Natural killer cell (primary cell): ENCODE results near the gene TAGAP. TPM values are rescaled to one million over a fixed set of nuclear protein-coding genes. Genes with fewer than 3 reads are reported as not detected.

Source experiments
- ATAC-seq, 3 donors: fragments of 150-1000 bp in 2 of 3; fragments of 200-7000 bp in 1 of 3; cut with Tn5 transposase; 1 replicate in 1 of 3; 2 replicates in 2 of 3; pipeline ENCODE4 v1.10.0; 2021; ENCODE audit warnings: mild to moderate bottlenecking in 2 of 3, moderate library complexity in 2 of 3
- DNase-seq, 2 donors: peaks; one replicate each; pipeline versions ENCODE4 v3.0.0 to v3.0.0-alpha.2; 2013 to 2021; ENCODE audit warnings: mixed read lengths in 1 of 2
- H3K27ac ChIP-seq: one replicate; pipeline ENCODE4 v1.5.1; 2013; ENCODE audit warnings: mild to moderate bottlenecking, low read length
- H3K27me3 ChIP-seq: one replicate; pipeline ENCODE4 v1.6.1; 2013; ENCODE audit warnings: low read length; ENCODE audit not compliant: control insufficient read depth, insufficient read depth
- H3K36me3 ChIP-seq: one replicate; pipeline ENCODE4 v1.6.1; 2013; ENCODE audit warnings: low read length; ENCODE audit not compliant: control insufficient read depth, insufficient read depth
- H3K4me1 ChIP-seq: one replicate; pipeline ENCODE4 v1.6.1; 2013; ENCODE audit warnings: low read length; ENCODE audit not compliant: control insufficient read depth, insufficient read depth
- H3K4me3 ChIP-seq: one replicate; pipeline ENCODE4 v1.5.1; 2013; ENCODE audit warnings: low read length
- H3K9me3 ChIP-seq: one replicate; pipeline ENCODE4 v1.6.1; 2013; ENCODE audit warnings: low read length; ENCODE audit not compliant: control insufficient read depth, insufficient read depth
- H3K27ac Mint-ChIP-seq, 2 donors: one replicate each; pipeline ENCODE4 v1.8.0; 2022; ENCODE audit warnings: mild to moderate bottlenecking in 2 of 2, mixed read lengths in 2 of 2, moderate library complexity in 1 of 2
- H3K27me3 Mint-ChIP-seq, 2 donors: one replicate each; pipeline ENCODE4 v1.8.0; 2022; ENCODE audit warnings: low read depth in 2 of 2, mixed read lengths in 2 of 2
- H3K36me3 Mint-ChIP-seq: one replicate; pipeline ENCODE4 v1.8.0; 2022; ENCODE audit warnings: mixed read lengths
- H3K4me1 Mint-ChIP-seq, 2 donors: one replicate each; pipeline ENCODE4 v1.8.0; 2022; ENCODE audit warnings: mixed read lengths in 2 of 2
- H3K4me3 Mint-ChIP-seq: one replicate; pipeline ENCODE4 v1.8.0; 2022; ENCODE audit warnings: mild to moderate bottlenecking, moderate library complexity, mixed read lengths
- H3K9me3 Mint-ChIP-seq, 2 donors: one replicate each; pipeline ENCODE4 v1.8.0; 2022; ENCODE audit warnings: mixed read lengths in 2 of 2
- WGBS: methylation state at CpG from one replicate; pipeline ENCODE4 v1.1.7; 2013; ENCODE audit warnings: missing lambda C conversion rate; ENCODE audit not compliant: insufficient coverage; 5-methylcytosine and 5-hydroxymethylcytosine counted together
- intact Hi-C: fragments of 100-400 bp; cut with micrococcal nuclease; formaldehyde crosslinking; loops from one replicate; pipeline ENCODE4 v1.14.2; 2022
- total RNA-seq, 4 donors: library from RNA; stranded (reverse); fragments of 120-200 nt in 1 of 4; gene quantifications; one replicate each; pipeline versions ENCODE4 v1.2.3 to v1.2.4, GENCODE V29; 2013 to 2022
- TF ChIP-seq, protein P1 (sequence below): fragments of 200-600 bp; IDR thresholded peaks from one replicate; pipeline ENCODE4 v1.8.0; 2022; ENCODE audit warnings: antibody characterized with exemption

Gene TAGAP
- total RNA-seq, 3 donors from 2014 or later (not counting 1 experiment from before 2014, with no cell fraction given) = 139 to 291 (median 178) TPM

DNA sequence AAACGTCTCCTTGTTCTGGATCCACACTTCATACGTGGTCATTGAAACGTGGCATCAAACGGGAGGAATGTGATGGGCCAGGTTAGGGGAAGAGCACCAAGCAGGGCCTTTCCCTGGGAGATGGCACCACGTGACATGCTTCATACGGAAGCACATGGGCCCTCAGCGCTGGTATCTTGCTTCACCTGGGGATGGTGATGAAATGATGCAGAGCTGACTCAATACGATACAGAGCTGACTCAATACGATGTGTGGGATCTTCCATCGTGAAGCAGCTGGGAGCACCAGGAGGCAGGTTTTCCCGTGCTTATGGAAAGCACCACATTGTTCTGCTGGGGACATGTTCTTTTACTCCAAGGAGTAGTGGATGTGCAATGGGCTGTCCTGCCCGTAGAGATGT lies 22.5 kb upstream of the TAGAP start:
- H3K4me1 Mint-ChIP-seq = peaks cover 36% of the 10 kb centered on the region in 2 donors
- DNase-seq (no peak), ATAC-seq (no peak)
- intact Hi-C loops = no loop called here
- no peaks in the 10 kb centered on the region for H3K36me3 ChIP-seq
- no peak overlapping the region for H3K4me3 ChIP-seq
- no peak overlapping the region for H3K4me3 Mint-ChIP-seq
- H3K27ac Mint-ChIP-seq = no peak overlapping the region
- no peaks in the 10 kb centered on the region for H3K36me3 Mint-ChIP-seq
- no peaks in the 10 kb centered on the region for H3K9me3 Mint-ChIP-seq
- H3K9me3 ChIP-seq = no peaks in the 10 kb centered on the region
- WGBS = 81% methylated on average over 12 of the region's 12 CpGs
- no peaks in the 10 kb centered on the region for H3K27me3 ChIP-seq
- peaks cover 36% of the 10 kb centered on the region for H3K4me1 ChIP-seq
- peaks cover 0 to 7% of the 10 kb centered on the region in 2 donors for H3K27me3 Mint-ChIP-seq
- H3K27ac ChIP-seq = no peak overlapping the region
- TF ChIP-seq, protein P1, sequence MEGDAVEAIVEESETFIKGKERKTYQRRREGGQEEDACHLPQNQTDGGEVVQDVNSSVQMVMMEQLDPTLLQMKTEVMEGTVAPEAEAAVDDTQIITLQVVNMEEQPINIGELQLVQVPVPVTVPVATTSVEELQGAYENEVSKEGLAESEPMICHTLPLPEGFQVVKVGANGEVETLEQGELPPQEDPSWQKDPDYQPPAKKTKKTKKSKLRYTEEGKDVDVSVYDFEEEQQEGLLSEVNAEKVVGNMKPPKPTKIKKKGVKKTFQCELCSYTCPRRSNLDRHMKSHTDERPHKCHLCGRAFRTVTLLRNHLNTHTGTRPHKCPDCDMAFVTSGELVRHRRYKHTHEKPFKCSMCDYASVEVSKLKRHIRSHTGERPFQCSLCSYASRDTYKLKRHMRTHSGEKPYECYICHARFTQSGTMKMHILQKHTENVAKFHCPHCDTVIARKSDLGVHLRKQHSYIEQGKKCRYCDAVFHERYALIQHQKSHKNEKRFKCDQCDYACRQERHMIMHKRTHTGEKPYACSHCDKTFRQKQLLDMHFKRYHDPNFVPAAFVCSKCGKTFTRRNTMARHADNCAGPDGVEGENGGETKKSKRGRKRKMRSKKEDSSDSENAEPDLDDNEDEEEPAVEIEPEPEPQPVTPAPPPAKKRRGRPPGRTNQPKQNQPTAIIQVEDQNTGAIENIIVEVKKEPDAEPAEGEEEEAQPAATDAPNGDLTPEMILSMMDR = no peak

DNA sequence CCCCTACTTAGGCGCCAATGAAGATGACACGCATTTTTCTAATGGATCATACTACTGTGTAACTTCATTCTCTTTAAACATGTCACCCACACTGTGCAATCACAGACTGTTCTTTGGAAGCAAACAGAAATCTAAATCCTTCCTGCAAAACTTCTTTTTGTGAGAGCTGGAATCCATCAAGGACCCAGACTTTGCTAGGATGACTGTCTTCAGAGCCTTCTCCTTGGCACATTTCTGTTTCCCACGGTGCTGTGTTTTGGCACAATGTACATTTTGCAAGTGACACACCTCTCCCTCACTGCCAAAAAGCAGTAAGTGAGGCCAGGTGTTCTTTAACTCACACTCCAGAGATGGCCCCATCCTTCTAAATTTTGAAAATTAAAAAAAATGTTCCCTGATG lies 21.7 kb upstream of the TAGAP start:
- peak overlapping the region in 1 of 2 donors; percentile 26 for H3K27ac Mint-ChIP-seq
- no peaks in the 10 kb centered on the region for H3K27me3 ChIP-seq
- ATAC-seq = no peak
- no peak overlapping the region for H3K27ac ChIP-seq
- H3K9me3 Mint-ChIP-seq = no peaks in the 10 kb centered on the region
- H3K27me3 Mint-ChIP-seq = peaks cover 0 to 7% of the 10 kb centered on the region in 2 donors
- WGBS = 90% methylated on average over 3 of the region's 3 CpGs
- H3K36me3 Mint-ChIP-seq = no peaks in the 10 kb centered on the region
- TF ChIP-seq, protein P1 = no peak
- H3K9me3 ChIP-seq = no peaks in the 10 kb centered on the region
- DNase-seq = no peak
- intact Hi-C loops = no loop called here
- peaks cover 45% of the 10 kb centered on the region in 2 donors for H3K4me1 Mint-ChIP-seq
- H3K4me1 ChIP-seq = peaks cover 44% of the 10 kb centered on the region
- H3K4me3 Mint-ChIP-seq = no peak overlapping the region
- H3K4me3 ChIP-seq = no peak overlapping the region
- no peaks in the 10 kb centered on the region for H3K36me3 ChIP-seq

DNA sequence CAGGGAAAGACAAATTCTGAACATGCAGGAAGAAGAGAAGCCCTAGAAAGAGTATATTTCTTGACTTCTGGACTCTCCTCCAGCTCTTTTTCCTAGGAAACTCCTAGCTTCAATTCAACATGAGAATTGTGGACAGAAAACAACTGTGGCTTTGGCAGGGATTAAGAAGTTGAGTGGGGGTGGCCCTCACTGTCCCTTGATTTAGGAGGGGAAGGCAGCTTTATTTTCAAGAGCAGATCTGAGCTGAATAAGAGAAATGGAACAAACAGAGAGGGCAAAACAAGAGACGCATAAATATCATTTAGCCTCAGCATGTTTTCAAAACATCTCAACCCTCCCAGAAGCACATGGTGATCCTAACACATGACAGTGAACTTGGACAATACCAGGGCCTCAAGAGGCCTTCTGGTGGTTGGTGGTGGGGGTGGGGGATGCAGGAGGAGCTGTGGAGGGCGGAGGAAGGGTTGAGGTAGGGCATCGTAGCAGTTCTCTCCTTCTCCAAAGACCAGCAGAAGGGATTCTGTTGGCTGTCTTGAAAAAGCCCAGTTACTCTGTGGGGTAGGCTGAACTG lies 21.1 kb upstream of the TAGAP start:
- intact Hi-C loops = no loop called here
- ATAC-seq (no peak), DNase-seq (no peak)
- no peak overlapping the region for H3K4me3 Mint-ChIP-seq
- H3K27me3 Mint-ChIP-seq = peaks cover 0 to 7% of the 10 kb centered on the region in 2 donors
- no peaks in the 10 kb centered on the region for H3K36me3 Mint-ChIP-seq
- no peak overlapping the region for H3K4me3 ChIP-seq
- WGBS = 92% methylated on average over 2 of the region's 3 CpGs
- no peak overlapping the region for H3K27ac ChIP-seq
- no peaks in the 10 kb centered on the region for H3K27me3 ChIP-seq
- H3K4me1 Mint-ChIP-seq = peaks cover 50 to 51% of the 10 kb centered on the region in 2 donors
- no peaks in the 10 kb centered on the region for H3K9me3 Mint-ChIP-seq
- TF ChIP-seq, protein P1 = no peak
- H3K9me3 ChIP-seq = no peaks in the 10 kb centered on the region
- peaks cover 51% of the 10 kb centered on the region for H3K4me1 ChIP-seq
- H3K27ac Mint-ChIP-seq = peak overlapping the region; percentile 94 to 99
- no peaks in the 10 kb centered on the region for H3K36me3 ChIP-seq

DNA sequence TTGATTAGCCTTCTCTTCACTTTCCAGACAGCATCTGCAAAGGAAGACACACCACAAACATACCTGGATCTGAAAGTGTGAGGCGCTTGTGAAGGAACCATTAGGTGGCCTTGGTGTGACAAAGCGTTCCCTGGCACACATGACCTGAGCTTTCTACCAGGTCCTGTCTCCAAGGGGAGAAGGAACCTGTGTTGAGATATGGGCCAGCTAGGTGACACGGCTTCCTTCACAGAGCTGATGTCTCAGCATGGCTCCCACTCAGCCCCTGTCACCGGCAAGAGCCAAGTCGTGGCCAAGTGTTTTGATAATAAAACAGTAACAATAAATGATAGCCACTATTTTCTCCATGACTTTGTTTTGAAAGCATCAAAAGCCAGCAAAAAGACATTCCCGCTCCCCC lies 20.3 kb upstream of the TAGAP start:
- 93% methylated on average over 3 of the region's 6 CpGs for WGBS
- H3K36me3 Mint-ChIP-seq = no peaks in the 10 kb centered on the region
- TF ChIP-seq, protein P1 = no peak
- Histone ChIP-seq H3K4me3 (no peak overlapping the region), H3K36me3 (no peaks in the 10 kb centered on the region), H3K27ac (no peak overlapping the region), H3K4me1 (peaks cover 52% of the 10 kb centered on the region), H3K27me3 (no peaks in the 10 kb centered on the region), H3K9me3 (no peaks in the 10 kb centered on the region)
- ATAC-seq (no peak), DNase-seq (no peak)
- peaks cover 57 to 59% of the 10 kb centered on the region in 2 donors for H3K4me1 Mint-ChIP-seq
- intact Hi-C loops = no loop called here
- H3K4me3 Mint-ChIP-seq = no peak overlapping the region
- no peaks in the 10 kb centered on the region for H3K27me3 Mint-ChIP-seq
- H3K9me3 Mint-ChIP-seq = no peaks in the 10 kb centered on the region
- peak overlapping the region; percentile 94 to 99 for H3K27ac Mint-ChIP-seq
